Activated T-helper 17 cell treated with anti-CD3 and anti-CD28 coated beads, Interleukin-2, amount 50 U/mL, for 72 hours (primary cell): ENCODE data around the gene OR10G2. TPM values are rescaled to one million over a fixed set of nuclear protein-coding genes. Genes with fewer than 3 reads are reported as not detected.
A peak's percentile ranks its signal among the peaks of the same experiment; 100 is the strongest.

ENCODE experiments used
- ATAC-seq: fragments of 150-1000 bp; cut with Tn5 transposase; replicated peaks from 2 replicates; pipeline ENCODE4 v1.10.0; 2021; ENCODE audit warnings: mild to moderate bottlenecking, moderate library complexity
- H3K27ac Mint-ChIP-seq: one replicate; pipeline ENCODE4 v1.8.0; 2022; ENCODE audit warnings: mixed read lengths
- H3K27me3 Mint-ChIP-seq: one replicate; pipeline ENCODE4 v1.8.0; 2022; ENCODE audit warnings: mixed read lengths
- H3K36me3 Mint-ChIP-seq: one replicate; pipeline ENCODE4 v1.8.0; 2022; ENCODE audit warnings: low read depth, mild to moderate bottlenecking, mixed read lengths
- H3K4me1 Mint-ChIP-seq: one replicate; pipeline ENCODE4 v1.8.0; 2022; ENCODE audit warnings: mixed read lengths
- H3K4me3 Mint-ChIP-seq: one replicate; pipeline ENCODE4 v1.8.0; 2022; ENCODE audit warnings: mild to moderate bottlenecking, mixed read lengths
- H3K9me3 Mint-ChIP-seq: one replicate; pipeline ENCODE4 v1.8.0; 2022; ENCODE audit warnings: mixed read lengths
- total RNA-seq, 2 donors: library from RNA; stranded (reverse); gene quantifications; one replicate each; pipeline ENCODE4 v1.2.3, GENCODE V29; 2022

Gene OR10G2, protein sequence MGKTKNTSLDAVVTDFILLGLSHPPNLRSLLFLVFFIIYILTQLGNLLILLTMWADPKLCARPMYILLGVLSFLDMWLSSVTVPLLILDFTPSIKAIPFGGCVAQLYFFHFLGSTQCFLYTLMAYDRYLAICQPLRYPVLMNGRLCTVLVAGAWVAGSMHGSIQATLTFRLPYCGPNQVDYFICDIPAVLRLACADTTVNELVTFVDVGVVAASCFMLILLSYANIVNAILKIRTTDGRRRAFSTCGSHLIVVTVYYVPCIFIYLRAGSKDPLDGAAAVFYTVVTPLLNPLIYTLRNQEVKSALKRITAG
- total RNA-seq = not detected

DNA sequence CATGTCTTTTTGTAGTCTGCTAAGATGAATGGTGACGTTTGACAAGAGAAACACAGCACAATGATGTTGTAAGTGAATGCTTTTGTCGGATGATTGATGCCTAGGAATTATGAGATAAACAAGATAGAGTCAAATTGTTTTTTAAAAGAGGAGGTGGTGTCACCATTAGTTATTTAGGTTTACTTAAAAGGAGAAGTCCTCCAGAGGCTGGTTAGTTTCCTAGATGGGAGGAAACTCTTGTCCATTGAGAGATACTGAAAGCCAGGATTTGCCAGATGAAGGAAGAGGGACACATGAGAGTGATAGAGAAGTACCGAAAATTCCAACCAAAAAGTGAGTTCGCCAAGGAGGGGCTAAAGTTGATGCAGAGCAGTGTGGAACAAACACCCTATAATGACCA is at the start of gene OR10G2:
TSS of gene OR10G2 (minus strand) at position 101 of the 400 bp plus-strand sequence. CDS start at position 3, 98 bp downstream.
- H3K36me3 Mint-ChIP-seq = no peaks in the 10 kb centered on the region
- peaks cover 7% of the 10 kb centered on the region for H3K27me3 Mint-ChIP-seq
- no peak for ATAC-seq
- no peak within 1 kb of the TSS for H3K4me3 Mint-ChIP-seq
- no peaks in the 10 kb centered on the region for H3K9me3 Mint-ChIP-seq
- H3K27ac Mint-ChIP-seq = no peak within 1 kb of the TSS
- no peaks in the 10 kb centered on the region for H3K4me1 Mint-ChIP-seq

DNA sequence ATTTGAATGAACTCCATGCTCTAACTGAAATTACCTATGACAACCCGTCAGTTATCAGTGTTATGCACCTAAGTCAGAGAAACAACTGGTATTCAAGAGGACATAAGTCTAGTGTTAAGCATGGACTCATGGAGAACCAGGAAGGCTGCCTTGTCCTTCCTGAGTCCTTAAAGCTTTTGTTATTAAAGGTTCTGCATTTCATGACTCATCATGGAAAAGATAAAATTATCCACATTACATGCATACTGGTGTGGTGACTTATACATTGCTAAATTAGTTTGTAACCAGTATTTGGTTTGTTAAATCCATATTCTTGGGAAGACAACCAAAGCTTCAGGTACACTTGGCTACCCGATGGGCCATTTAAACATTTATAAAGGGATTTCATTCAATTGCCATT is 45.3 kb upstream of the OR10G2 start:
- Mint-ChIP-seq H3K4me3 (no peak overlapping the region), H3K4me1 (no peaks in the 10 kb centered on the region), H3K36me3 (no peaks in the 10 kb centered on the region), H3K27ac (no peak overlapping the region), H3K9me3 (no peaks in the 10 kb centered on the region), H3K27me3 (peaks cover 21% of the 10 kb centered on the region)
- ATAC-seq = no peak

GRCh38 chr14:21675566-21675965 is 40.8 kb upstream of the OR10G2 start:
- no peaks in the 10 kb centered on the region for H3K4me1 Mint-ChIP-seq
- no peak for ATAC-seq
- H3K9me3 Mint-ChIP-seq = no peaks in the 10 kb centered on the region
- H3K27me3 Mint-ChIP-seq = peaks cover 20% of the 10 kb centered on the region
- H3K4me3 Mint-ChIP-seq = no peak overlapping the region
- no peak overlapping the region for H3K27ac Mint-ChIP-seq
- H3K36me3 Mint-ChIP-seq = no peaks in the 10 kb centered on the region

GRCh38 chr14:21673718-21674117 is 39.0 kb upstream of the OR10G2 start, which contains the start of gene OR4E1:
TSS of gene OR4E1 (minus strand) at chr14:21673818. CDS start at chr14:21670935, 2,883 bp downstream.
- no peak within 1 kb of the TSS for H3K4me3 Mint-ChIP-seq
- no peak for ATAC-seq
- H3K9me3 Mint-ChIP-seq = no peaks in the 10 kb centered on the region
- no peaks in the 10 kb centered on the region for H3K4me1 Mint-ChIP-seq
- peaks cover 28% of the 10 kb centered on the region for H3K27me3 Mint-ChIP-seq
- no peak within 1 kb of the TSS for H3K27ac Mint-ChIP-seq
- no peaks in the 10 kb centered on the region for H3K36me3 Mint-ChIP-seq

DNA sequence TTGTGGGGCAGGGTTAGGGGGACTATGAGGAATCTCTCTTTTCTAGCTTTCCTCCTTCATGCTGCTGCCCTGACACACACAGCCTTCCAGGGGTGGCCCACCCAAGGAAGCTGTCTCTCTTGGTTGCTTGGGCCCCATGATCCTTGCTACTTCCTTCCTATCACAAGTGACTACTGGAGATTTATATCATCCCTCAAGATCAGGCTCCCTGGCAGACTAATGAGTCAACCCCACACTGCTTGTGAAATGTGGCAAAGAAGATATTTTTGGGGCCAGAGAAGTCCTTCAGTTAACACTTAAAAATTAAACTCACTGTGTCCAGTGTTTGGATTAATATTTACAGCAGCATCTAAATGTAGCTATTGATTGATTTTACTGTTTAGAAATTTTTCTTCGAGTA is 37.4 kb upstream of the OR10G2 start:
- no peak for ATAC-seq
- Mint-ChIP-seq H3K4me3 (no peak overlapping the region), H3K27ac (no peak overlapping the region), H3K4me1 (no peaks in the 10 kb centered on the region), H3K36me3 (no peaks in the 10 kb centered on the region), H3K27me3 (peaks cover 17% of the 10 kb centered on the region), H3K9me3 (no peaks in the 10 kb centered on the region)

DNA sequence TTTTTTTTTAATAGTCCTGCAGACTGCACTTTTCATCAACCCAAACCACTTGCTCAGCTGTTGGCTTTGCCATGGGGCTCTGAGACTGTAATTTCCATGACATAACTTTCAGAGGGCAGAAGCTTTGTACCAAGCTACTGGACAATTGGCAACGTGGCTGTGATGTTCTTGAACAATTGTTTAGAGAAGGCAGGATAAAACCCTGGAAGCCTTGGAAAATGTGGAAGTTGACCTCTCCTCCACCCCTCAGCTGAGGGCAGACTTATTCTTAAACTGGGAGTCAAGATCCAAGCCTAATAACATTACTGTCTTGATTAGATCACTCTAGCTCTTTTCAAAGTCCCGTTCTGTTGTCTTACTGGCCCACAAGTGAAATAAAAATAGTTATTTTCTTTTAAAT is 36.6 kb upstream of the OR10G2 start:
- no peak overlapping the region for H3K27ac Mint-ChIP-seq
- no peak overlapping the region for H3K4me3 Mint-ChIP-seq
- no peaks in the 10 kb centered on the region for H3K36me3 Mint-ChIP-seq
- no peaks in the 10 kb centered on the region for H3K9me3 Mint-ChIP-seq
- no peaks in the 10 kb centered on the region for H3K4me1 Mint-ChIP-seq
- ATAC-seq = no peak
- peaks cover 16% of the 10 kb centered on the region for H3K27me3 Mint-ChIP-seq

DNA sequence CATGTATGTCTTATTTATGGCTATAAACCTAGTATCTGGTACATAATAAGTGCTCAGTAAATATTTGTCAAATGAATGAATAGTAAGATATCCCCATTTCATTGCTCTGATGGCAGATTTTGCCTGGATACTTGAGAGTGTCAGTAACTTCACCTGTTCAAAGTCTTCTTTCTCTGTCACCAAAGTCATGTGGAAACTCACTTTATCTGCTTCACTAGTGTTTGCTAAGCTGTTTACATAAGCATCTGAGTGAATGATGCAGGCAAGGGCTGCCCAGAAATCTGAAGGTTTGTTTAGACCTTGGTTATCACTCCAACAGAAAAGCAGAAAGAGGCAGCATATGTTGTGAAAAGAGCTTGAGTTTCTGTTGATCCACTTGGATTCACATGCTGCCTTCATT is 34.5 kb upstream of the OR10G2 start:
- Mint-ChIP-seq H3K27me3 (peaks cover 24% of the 10 kb centered on the region), H3K4me1 (no peaks in the 10 kb centered on the region), H3K9me3 (no peaks in the 10 kb centered on the region), H3K4me3 (no peak overlapping the region), H3K36me3 (no peaks in the 10 kb centered on the region), H3K27ac (no peak overlapping the region)
- no peak for ATAC-seq

GRCh38 chr14:21668377-21668776 is 33.6 kb upstream of the OR10G2 start:
- no peak for ATAC-seq
- no peaks in the 10 kb centered on the region for H3K36me3 Mint-ChIP-seq
- H3K4me3 Mint-ChIP-seq = no peak overlapping the region

GRCh38 chr14:21656980-21657379 is 22.2 kb upstream of the OR10G2 start:
- Mint-ChIP-seq H3K9me3 (no peaks in the 10 kb centered on the region), H3K27ac (no peak overlapping the region), H3K4me3 (no peak overlapping the region), H3K36me3 (no peaks in the 10 kb centered on the region), H3K4me1 (no peaks in the 10 kb centered on the region), H3K27me3 (peaks cover 3% of the 10 kb centered on the region)
- no peak for ATAC-seq

More at GRCh38 chr14:21668377-21668776, 33.6 kb upstream of the OR10G2 start:
- peaks cover 25% of the 10 kb centered on the region for H3K27me3 Mint-ChIP-seq
- H3K27ac Mint-ChIP-seq = no peak overlapping the region
- no peaks in the 10 kb centered on the region for H3K4me1 Mint-ChIP-seq
- H3K9me3 Mint-ChIP-seq = no peaks in the 10 kb centered on the region

- Mint-ChIP-seq H3K27ac (no peak overlapping the region), H3K36me3 (no peaks in the 10 kb centered on the region), H3K27me3 (peaks cover 14% of the 10 kb centered on the region), H3K9me3 (no peaks in the 10 kb centered on the region), H3K4me3 (no peak overlapping the region), H3K4me1 (no peaks in the 10 kb centered on the region)
- ATAC-seq = no peak
Measured at GRCh38 chr14:21654215-21654614, 19.5 kb upstream of the OR10G2 start.

DNA sequence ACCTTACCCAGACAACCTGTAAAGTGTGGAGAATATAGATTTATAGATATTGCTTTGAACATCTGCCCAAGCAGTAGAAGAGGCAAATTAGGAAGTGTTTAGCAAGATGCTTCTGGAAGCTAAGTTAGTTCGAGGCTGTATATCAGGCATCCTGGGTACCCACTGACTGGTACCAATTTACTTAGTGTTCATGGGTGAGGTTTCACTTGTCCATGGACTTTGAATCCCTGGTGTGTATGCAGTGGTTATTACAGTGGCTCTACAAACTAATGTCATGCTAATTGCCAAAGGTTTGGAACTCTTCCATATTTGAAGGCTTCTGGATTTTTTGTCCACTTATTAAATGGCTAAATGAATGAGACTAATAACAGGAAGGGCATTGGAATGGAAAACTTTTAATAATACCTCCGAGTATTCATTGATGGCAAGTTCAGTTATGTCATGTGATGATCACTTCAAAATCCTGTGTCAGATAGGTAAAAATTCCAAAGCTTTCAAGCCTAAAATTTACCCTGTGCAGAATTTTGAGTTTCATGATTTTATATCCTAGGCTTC is 18.7 kb upstream of the OR10G2 start, which contains the start of gene OR4E2:
TSS of gene OR4E2 (plus strand) at position 505 of the 555 bp plus-strand sequence. CDS start 11,248 bp downstream, outside the sequence.
- H3K27me3 Mint-ChIP-seq = peaks cover 16% of the 10 kb centered on the region
- H3K36me3 Mint-ChIP-seq = no peaks in the 10 kb centered on the region
- H3K4me3 Mint-ChIP-seq = no peak within 1 kb of the TSS
- no peaks in the 10 kb centered on the region for H3K4me1 Mint-ChIP-seq
- ATAC-seq = no peak
- no peaks in the 10 kb centered on the region for H3K9me3 Mint-ChIP-seq
- no peak within 1 kb of the TSS for H3K27ac Mint-ChIP-seq

DNA sequence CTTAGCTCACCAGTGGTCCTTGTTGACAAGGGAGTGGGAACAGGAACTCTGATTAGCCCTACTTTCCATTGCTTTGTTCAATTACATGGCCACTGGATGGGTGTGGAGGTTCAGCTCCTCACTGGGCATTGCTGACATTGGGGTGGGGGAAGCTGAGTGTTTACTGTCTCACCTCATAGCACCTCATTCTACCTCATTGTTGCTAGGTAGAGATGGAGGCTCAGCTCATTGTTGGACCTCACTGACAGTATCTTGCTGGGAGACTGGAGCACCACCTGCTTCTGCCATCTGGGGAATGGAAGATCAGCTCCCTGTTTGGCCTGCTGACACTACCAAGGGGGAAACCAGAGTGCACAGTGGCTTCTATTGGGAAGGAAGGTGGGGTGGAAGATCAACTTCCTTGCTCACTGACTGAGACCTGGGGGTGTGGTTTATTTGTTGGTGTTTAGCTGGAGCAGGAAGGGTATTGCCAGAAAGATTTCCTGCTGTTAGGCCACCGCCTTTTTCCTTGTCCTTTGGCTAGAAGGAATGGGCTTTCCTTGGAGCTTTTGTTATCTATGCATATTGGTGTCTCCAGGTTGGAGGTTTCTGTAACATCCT is 17.6 kb upstream of the OR10G2 start:
- Mint-ChIP-seq H3K27ac (no peak overlapping the region), H3K9me3 (no peaks in the 10 kb centered on the region), H3K4me1 (no peaks in the 10 kb centered on the region), H3K4me3 (no peak overlapping the region), H3K27me3 (peaks cover 21% of the 10 kb centered on the region), H3K36me3 (no peaks in the 10 kb centered on the region)
- no peak for ATAC-seq

DNA sequence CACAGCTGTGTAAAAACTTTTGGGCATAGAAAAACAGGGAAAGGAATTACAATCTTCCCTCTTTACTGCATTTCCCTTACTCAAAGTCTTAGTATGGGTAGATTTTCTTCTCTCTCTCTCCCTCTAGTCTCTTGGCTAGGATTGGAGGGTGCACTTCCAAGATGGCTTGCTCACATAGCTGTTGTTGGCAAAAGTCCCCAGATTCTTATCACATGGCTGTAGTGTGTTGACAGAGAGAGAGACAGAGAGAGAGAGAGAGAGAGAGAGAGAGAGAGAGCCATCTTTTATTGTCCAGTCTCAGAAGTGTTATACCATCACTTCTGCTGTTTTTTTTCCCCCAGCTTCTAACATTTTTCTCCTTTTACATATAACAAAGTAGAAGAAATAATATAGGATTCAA is 12.6 kb upstream of the OR10G2 start:
- no peak for ATAC-seq
- Mint-ChIP-seq H3K9me3 (no peaks in the 10 kb centered on the region), H3K27me3 (peaks cover 27% of the 10 kb centered on the region), H3K27ac (no peak overlapping the region), H3K4me1 (no peaks in the 10 kb centered on the region), H3K36me3 (no peaks in the 10 kb centered on the region), H3K4me3 (no peak overlapping the region)

- no peaks in the 10 kb centered on the region for H3K4me1 Mint-ChIP-seq
Measured at GRCh38 chr14:21643407-21643806, 8.7 kb upstream of the OR10G2 start.

DNA sequence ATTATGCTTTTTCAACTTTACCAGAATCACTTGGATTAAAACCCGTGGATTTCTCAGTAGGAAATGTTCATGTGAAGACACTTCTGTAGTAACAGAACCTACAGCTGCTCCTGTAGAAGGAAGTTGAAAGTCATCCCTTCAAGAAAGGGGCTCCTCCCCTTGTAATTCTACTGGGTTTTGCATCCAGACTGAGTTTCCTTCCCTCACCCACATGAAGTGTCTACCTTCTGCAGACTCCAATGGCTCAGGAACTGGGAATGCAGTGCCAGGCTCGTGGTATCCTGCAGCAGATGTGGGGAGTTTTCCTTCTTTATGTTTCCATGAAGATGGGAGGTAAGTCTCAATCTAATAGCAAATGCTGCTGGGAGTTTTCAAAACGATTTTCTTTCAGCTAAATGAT is 7.9 kb upstream of the OR10G2 start:
- Mint-ChIP-seq H3K4me3 (peak overlapping the region; percentile 38), H3K36me3 (no peaks in the 10 kb centered on the region), H3K27me3 (peaks cover 10% of the 10 kb centered on the region), H3K9me3 (no peaks in the 10 kb centered on the region), H3K27ac (no peak overlapping the region), H3K4me1 (no peaks in the 10 kb centered on the region)
- no peak for ATAC-seq

More at GRCh38 chr14:21643407-21643806, 8.7 kb upstream of the OR10G2 start:
- Mint-ChIP-seq H3K36me3 (no peaks in the 10 kb centered on the region), H3K27ac (no peak overlapping the region), H3K4me3 (no peak overlapping the region), H3K9me3 (no peaks in the 10 kb centered on the region), H3K27me3 (peaks cover 12% of the 10 kb centered on the region)
- no peak for ATAC-seq
